Measurements from ENCODE around the gene TNPO2. TPM values are rescaled to one million over a fixed set of nuclear protein-coding genes. Genes with fewer than 3 reads are reported as not detected.

TNPO2 gene
- 109 and 112 TPM in 2 replicates for total RNA-seq

DNA sequence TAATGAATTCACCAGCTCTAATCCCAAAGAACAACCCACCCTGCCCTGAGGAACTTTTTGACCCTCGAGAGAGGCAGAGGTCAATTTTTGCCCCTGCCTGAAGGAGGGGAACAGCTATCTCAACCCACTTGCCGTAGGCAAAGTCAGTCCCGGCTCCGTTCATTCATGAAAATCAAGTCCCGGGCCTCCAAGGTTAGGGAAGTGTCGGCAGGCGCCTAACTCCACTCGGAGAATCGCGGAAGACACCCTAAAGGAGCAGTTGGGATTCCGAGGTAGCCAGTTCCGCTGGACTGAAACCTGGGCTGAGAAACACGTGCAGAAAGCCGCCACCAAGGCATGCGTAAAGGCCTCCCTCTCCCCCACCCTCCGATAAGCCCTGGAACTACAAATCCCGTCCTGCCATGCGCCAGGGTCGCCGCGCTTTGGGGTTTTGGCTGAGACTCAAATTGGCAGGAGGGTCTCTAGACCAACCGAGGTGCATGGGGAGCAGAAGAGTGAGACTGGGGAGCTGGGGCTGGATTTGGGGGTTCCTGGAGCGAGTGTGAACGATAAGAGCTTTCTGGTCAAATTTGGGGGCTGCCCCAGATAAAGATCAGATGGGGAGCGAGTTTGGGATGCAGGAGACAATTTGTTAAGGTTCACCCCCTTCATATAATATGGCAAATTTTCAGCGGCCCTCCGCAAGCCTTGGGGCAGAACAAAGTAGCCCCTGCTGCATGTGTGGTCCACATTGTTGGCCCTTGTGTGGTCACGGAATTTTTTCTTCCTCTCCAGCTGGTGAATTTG is at the start of gene TNPO2:
Gene TNPO2, minus strand, starts transcription at position 292 of the 786 bp plus-strand sequence. CDS start 2,955 bp downstream, outside the sequence.
- Mint-ChIP-seq H3K9me3 (no peaks in the 10 kb centered on the region), H3K36me3 (ENCODE audit: low read depth) (peaks cover 55% of the 10 kb centered on the region), H3K4me1 (ENCODE audit: low read depth) (peaks cover 17% of the 10 kb centered on the region), H3K27ac (peak within 1 kb of the TSS; percentile 90), H3K4me3 (ENCODE audit: low read depth) (peak within 1 kb of the TSS; percentile 92), H3K27me3 (ENCODE audit: low read depth) (no peaks in the 10 kb centered on the region)
- peak; percentile 69 for DNase-seq (ENCODE audit: low spot score)
- intact Hi-C loops (cut with micrococcal nuclease), result loop anchor here (1.0 to 5.0 kb wide), 3 partner anchors 9 to 1632 kb away; partner anchors contain the start of genes ZNF490 and ZNF791

- DNase-seq (ENCODE audit: low spot score), result no peak
- no peaks in the 10 kb centered on the region for H3K9me3 Mint-ChIP-seq
- no peak overlapping the region for H3K4me3 Mint-ChIP-seq (ENCODE audit: low read depth)
- no peaks in the 10 kb centered on the region for H3K27me3 Mint-ChIP-seq (ENCODE audit: low read depth)
- H3K36me3 Mint-ChIP-seq (ENCODE audit: low read depth), result no peaks in the 10 kb centered on the region
- intact Hi-C loops (cut with micrococcal nuclease), result no loop called here
- H3K27ac Mint-ChIP-seq, result no peak overlapping the region
- peaks cover 8% of the 10 kb centered on the region for H3K4me1 Mint-ChIP-seq (ENCODE audit: low read depth)
Measured at GRCh38 chr19:12772323-12772722, 48.6 kb upstream of the TNPO2 start.

DNA sequence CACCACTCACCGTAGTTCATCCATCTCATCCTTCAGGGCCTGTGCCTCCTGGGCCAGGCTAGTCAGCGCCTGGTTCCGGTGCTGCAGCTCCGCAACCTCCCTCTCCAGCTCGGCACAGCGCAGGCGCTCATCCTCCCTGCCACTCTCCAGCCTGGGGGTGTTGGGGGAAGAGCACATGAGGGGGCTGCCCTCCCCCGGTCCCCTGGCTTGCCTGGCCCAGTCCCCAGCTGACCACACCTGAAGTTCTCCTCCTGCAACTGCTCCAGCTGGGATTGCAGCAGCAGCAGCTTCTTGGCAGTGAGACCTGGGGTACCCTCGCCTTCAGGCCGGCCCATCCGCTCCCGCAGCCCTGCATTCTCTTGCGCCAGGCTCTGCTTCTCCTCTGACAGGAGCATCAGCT is 47.2 kb upstream of the TNPO2 start:
- DNase-seq (ENCODE audit: low spot score), result no peak
- Mint-ChIP-seq H3K27me3 (ENCODE audit: low read depth) (no peaks in the 10 kb centered on the region), H3K27ac (no peak overlapping the region), H3K36me3 (ENCODE audit: low read depth) (no peaks in the 10 kb centered on the region), H3K4me3 (ENCODE audit: low read depth) (no peak overlapping the region), H3K9me3 (no peaks in the 10 kb centered on the region), H3K4me1 (ENCODE audit: low read depth) (peaks cover 9% of the 10 kb centered on the region)
- intact Hi-C loops (cut with micrococcal nuclease), result no loop called here

DNA sequence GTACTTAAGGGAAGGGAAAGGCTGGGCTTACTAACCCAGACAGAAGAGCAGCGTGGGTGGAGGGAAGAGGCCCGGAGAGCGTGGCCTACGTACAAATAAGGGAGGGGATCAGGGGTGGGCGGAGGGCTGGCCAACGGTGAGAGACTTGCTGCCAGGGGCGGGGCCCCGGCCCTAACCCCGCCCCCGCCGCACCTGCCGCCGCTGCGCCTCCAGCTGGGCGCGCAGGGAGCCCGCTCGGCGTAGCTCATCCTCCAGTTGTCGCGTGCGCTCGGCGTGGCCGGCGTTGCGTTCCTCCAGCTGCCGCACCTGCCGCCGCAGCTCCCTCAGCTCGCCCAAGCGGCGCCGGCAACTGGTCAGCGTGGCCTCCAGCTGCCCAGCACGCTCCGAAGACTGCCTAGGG is 46.0 kb upstream of the TNPO2 start:
- no peaks in the 10 kb centered on the region for H3K27me3 Mint-ChIP-seq (ENCODE audit: low read depth)
- no peak overlapping the region for H3K27ac Mint-ChIP-seq
- H3K4me1 Mint-ChIP-seq (ENCODE audit: low read depth), result peaks cover 9% of the 10 kb centered on the region
- no peak overlapping the region for H3K4me3 Mint-ChIP-seq (ENCODE audit: low read depth)
- no peak for DNase-seq (ENCODE audit: low spot score)
- no peaks in the 10 kb centered on the region for H3K9me3 Mint-ChIP-seq
- no peaks in the 10 kb centered on the region for H3K36me3 Mint-ChIP-seq (ENCODE audit: low read depth)
- intact Hi-C loops (cut with micrococcal nuclease), result no loop called here

DNA sequence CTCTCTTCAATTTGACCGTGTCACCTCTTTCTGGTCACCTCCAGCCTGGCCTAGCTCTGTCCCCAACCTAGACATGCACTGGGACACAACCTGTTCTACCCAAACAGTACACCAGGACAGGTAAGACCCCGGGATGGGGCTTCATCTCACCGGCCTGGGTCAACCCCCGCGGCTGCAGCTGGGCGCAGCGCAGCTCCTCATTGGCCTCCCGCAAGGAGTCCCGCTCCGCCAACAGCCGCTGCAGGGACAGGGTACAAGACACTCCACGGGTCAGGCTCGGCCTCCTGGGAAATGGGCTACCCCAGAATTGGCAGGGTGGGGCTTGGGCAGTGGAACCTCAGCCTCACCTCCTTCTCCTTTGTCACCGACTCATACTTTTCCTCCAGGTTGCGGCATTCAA is 43.9 kb upstream of the TNPO2 start:
- no peak overlapping the region for H3K27ac Mint-ChIP-seq
- no peak overlapping the region for H3K4me3 Mint-ChIP-seq (ENCODE audit: low read depth)
- intact Hi-C loops (cut with micrococcal nuclease), result no loop called here
- no peaks in the 10 kb centered on the region for H3K27me3 Mint-ChIP-seq (ENCODE audit: low read depth)
- no peaks in the 10 kb centered on the region for H3K9me3 Mint-ChIP-seq
- no peaks in the 10 kb centered on the region for H3K36me3 Mint-ChIP-seq (ENCODE audit: low read depth)
- DNase-seq (ENCODE audit: low spot score), result no peak
- H3K4me1 Mint-ChIP-seq (ENCODE audit: low read depth), result peaks cover 3% of the 10 kb centered on the region

- H3K27ac Mint-ChIP-seq, result no peak overlapping the region
- H3K27me3 Mint-ChIP-seq (ENCODE audit: low read depth), result no peaks in the 10 kb centered on the region
- peaks cover 3% of the 10 kb centered on the region for H3K4me1 Mint-ChIP-seq (ENCODE audit: low read depth)
- no peak overlapping the region for H3K4me3 Mint-ChIP-seq (ENCODE audit: low read depth)
- DNase-seq (ENCODE audit: low spot score), result no peak
- no peaks in the 10 kb centered on the region for H3K9me3 Mint-ChIP-seq
- no peaks in the 10 kb centered on the region for H3K36me3 Mint-ChIP-seq (ENCODE audit: low read depth)
- intact Hi-C loops (cut with micrococcal nuclease), result no loop called here
Measured at GRCh38 chr19:12767150-12767549, 43.4 kb upstream of the TNPO2 start.

DNA sequence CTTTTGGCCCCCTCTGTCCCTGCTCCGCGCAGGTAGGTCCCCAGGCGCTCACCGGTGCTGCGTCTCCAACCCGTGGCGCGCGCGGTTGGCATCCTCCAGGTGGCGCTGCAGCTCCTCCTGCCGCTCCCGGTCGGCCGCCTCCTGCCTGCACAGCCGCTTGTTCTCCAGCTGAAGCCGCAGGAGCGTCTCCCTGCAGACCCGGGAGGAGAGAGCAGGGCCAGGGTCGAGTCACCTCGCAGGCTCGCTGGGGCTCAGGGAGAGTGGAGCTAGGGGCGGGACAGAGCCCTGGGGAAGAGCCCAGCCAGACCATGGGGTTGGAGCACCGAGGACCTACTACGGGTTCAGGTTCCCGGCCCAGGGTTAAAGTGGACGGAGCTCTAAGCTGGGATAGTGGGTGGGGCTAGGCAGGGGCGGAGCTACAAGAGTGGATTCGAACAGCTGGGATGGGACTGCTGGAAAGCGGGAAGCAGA is 42.4 kb upstream of the TNPO2 start:
- intact Hi-C loops (cut with micrococcal nuclease), result loop anchor here (1.0 kb wide), 2 partner anchors 30 to 81 kb away; no protein-coding TSS in a partner anchor
- Mint-ChIP-seq H3K4me1 (ENCODE audit: low read depth) (peaks cover 3% of the 10 kb centered on the region), H3K27me3 (ENCODE audit: low read depth) (no peaks in the 10 kb centered on the region), H3K4me3 (ENCODE audit: low read depth) (peak overlapping the region; percentile 26), H3K27ac (no peak overlapping the region), H3K9me3 (no peaks in the 10 kb centered on the region), H3K36me3 (ENCODE audit: low read depth) (no peaks in the 10 kb centered on the region)
- peak; percentile 79 for DNase-seq (ENCODE audit: low spot score)

DNA sequence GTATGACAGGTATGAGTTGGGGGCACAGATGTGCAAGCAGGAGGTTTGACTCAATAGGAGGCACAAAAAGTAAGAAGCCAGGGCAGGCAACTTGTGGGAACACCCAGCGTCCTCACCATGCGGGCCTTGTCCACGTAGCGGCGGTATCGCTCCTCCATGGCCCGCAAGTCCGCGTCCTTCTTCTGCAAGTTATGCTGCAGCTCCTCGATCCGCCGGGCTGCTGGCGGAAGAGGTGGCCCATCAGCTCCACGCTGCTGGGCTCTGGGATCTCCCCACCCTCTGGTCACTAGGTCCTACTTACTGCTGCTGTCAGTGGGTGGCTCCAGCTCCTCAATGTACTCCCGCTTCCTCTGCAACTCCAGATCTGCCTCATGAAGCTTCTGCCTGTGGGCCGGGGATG is 41.0 kb upstream of the TNPO2 start:
- Mint-ChIP-seq H3K4me1 (ENCODE audit: low read depth) (peaks cover 5% of the 10 kb centered on the region), H3K27ac (no peak overlapping the region), H3K4me3 (ENCODE audit: low read depth) (no peak overlapping the region), H3K36me3 (ENCODE audit: low read depth) (no peaks in the 10 kb centered on the region), H3K9me3 (no peaks in the 10 kb centered on the region), H3K27me3 (ENCODE audit: low read depth) (no peaks in the 10 kb centered on the region)
- no peak for DNase-seq (ENCODE audit: low spot score)
- intact Hi-C loops (cut with micrococcal nuclease), result no loop called here

DNA sequence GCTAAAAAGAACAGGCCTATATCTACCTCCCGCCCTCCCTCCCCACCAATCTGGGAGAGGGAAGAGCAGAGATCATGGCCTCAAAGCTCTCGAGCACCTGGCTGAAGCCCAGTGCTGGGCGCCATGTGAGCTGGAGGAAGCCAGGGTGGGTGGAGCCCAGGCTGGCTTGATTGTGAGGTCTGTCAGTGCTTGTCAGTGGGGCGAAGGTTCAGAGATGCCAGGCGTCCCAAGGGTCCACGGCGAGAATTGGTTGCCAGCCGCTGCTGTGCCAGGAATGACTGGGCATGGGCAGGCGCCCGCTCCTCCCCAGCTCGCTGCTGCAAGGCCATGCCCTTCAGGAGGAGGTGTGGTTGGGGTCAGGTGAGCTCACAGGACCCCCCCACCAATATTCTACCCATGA is 39.4 kb upstream of the TNPO2 start:
- Mint-ChIP-seq H3K27me3 (ENCODE audit: low read depth) (peaks cover 2% of the 10 kb centered on the region), H3K27ac (no peak overlapping the region), H3K4me3 (ENCODE audit: low read depth) (no peak overlapping the region), H3K4me1 (ENCODE audit: low read depth) (peaks cover 5% of the 10 kb centered on the region), H3K9me3 (no peaks in the 10 kb centered on the region), H3K36me3 (ENCODE audit: low read depth) (no peaks in the 10 kb centered on the region)
- DNase-seq (ENCODE audit: low spot score), result no peak
- intact Hi-C loops (cut with micrococcal nuclease), result no loop called here

DNA sequence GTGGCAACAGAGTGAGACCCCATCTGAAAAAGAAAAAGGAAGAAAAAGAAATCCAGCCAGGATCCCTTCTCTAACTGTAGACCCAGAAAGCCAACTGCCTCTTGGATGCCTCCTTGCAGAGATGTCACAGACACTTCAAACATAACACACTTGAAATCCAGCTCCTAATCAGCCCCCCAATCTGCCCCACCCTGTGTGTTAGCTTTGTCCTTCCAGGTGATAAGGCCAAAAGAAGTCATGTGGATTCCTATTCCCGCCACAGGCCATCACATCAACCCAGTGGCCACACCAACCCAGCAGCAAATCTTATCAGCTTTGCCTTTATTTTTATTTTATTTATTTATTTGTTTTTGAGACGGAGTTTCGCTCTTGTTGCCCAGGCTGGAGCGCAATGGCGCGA is 36.0 kb upstream of the TNPO2 start:
- H3K36me3 Mint-ChIP-seq (ENCODE audit: low read depth), result no peaks in the 10 kb centered on the region
- H3K27me3 Mint-ChIP-seq (ENCODE audit: low read depth), result peaks cover 2% of the 10 kb centered on the region
- no peak for DNase-seq (ENCODE audit: low spot score)
- H3K27ac Mint-ChIP-seq, result peak overlapping the region; percentile 28
- intact Hi-C loops (cut with micrococcal nuclease), result loop anchor here (1.0 kb wide), 2 partner anchors 37 to 88 kb away; no protein-coding TSS in a partner anchor
- no peaks in the 10 kb centered on the region for H3K9me3 Mint-ChIP-seq
- peaks cover 4% of the 10 kb centered on the region for H3K4me1 Mint-ChIP-seq (ENCODE audit: low read depth)
- H3K4me3 Mint-ChIP-seq (ENCODE audit: low read depth), result no peak overlapping the region

- Mint-ChIP-seq H3K4me3 (ENCODE audit: low read depth) (peak overlapping the region; percentile 47), H3K4me1 (ENCODE audit: low read depth) (peaks cover 4% of the 10 kb centered on the region), H3K9me3 (no peaks in the 10 kb centered on the region), H3K27ac (no peak overlapping the region), H3K36me3 (ENCODE audit: low read depth) (no peaks in the 10 kb centered on the region), H3K27me3 (ENCODE audit: low read depth) (peaks cover 2% of the 10 kb centered on the region)
- intact Hi-C loops (cut with micrococcal nuclease), result no loop called here
- DNase-seq (ENCODE audit: low spot score), result peak; percentile 65
Measured at GRCh38 chr19:12757544-12758274, 34.0 kb upstream of the TNPO2 start.

GRCh38 chr19:12756150-12756883 is 32.6 kb upstream of the TNPO2 start:
- Mint-ChIP-seq H3K4me3 (ENCODE audit: low read depth) (no peak overlapping the region), H3K4me1 (ENCODE audit: low read depth) (peaks cover 4% of the 10 kb centered on the region), H3K36me3 (ENCODE audit: low read depth) (no peaks in the 10 kb centered on the region), H3K27me3 (ENCODE audit: low read depth) (peaks cover 2% of the 10 kb centered on the region), H3K9me3 (no peaks in the 10 kb centered on the region), H3K27ac (no peak overlapping the region)
- DNase-seq (ENCODE audit: low spot score), result no peak
- intact Hi-C loops (cut with micrococcal nuclease), result no loop called here
